Activated T-cell treated with anti-CD3 and anti-CD28 coated beads, Interleukin-2, amount 50 U/mL, for 72 hours (primary cell): ENCODE results near the gene AGAP1. TPM values are rescaled to one million over a fixed set of nuclear protein-coding genes. Genes with fewer than 3 reads are reported as not detected.
"Not testable (repeated sequence)": the region's sequence is repeated elsewhere in the genome, so short reads cannot be mapped to it uniquely, and the experiment has no call there.

Source experiments
- ATAC-seq, 2 donors: fragments of 150-1000 bp; cut with Tn5 transposase; replicated peaks in 1 of 2; 2 replicates each; pipeline ENCODE4 v1.10.0; 2021; ENCODE audit warnings: moderate library complexity in 2 of 2, mild to moderate bottlenecking in 1 of 2
- DNase-seq, 2 donors: peaks; one replicate each; pipeline ENCODE4 v3.0.0; 2021 to 2022; ENCODE audit warnings: mixed read lengths in 1 of 2
- H3K27ac Mint-ChIP-seq: one replicate; pipeline ENCODE4 v1.8.0; 2022; ENCODE audit warnings: mild to moderate bottlenecking, moderate library complexity, mixed read lengths
- H3K27me3 Mint-ChIP-seq: one replicate; pipeline ENCODE4 v1.8.0; 2022; ENCODE audit warnings: low read depth, mixed read lengths
- H3K36me3 Mint-ChIP-seq, 2 donors: one replicate each; pipeline ENCODE4 v1.8.0; 2022; ENCODE audit warnings: mixed read lengths in 2 of 2, mild to moderate bottlenecking in 1 of 2; ENCODE audit not compliant: insufficient read depth in 2 of 2
- H3K4me1 Mint-ChIP-seq: one replicate; pipeline ENCODE4 v1.8.0; 2022; ENCODE audit warnings: low read depth, mixed read lengths
- H3K4me3 Mint-ChIP-seq, 2 donors: one replicate each; pipeline ENCODE4 v1.8.0; 2022; ENCODE audit warnings: mild to moderate bottlenecking in 2 of 2, mixed read lengths in 2 of 2, moderate library complexity in 2 of 2
- H3K9me3 Mint-ChIP-seq, 2 donors: one replicate each; pipeline ENCODE4 v1.8.0; 2022; ENCODE audit warnings: mixed read lengths in 2 of 2
- total RNA-seq, 2 donors: library from RNA; stranded (reverse); gene quantifications; one replicate each; pipeline ENCODE4 v1.2.3, GENCODE V29; 2022

Gene AGAP1
- total RNA-seq, 2 donors from 2014 or later: 0.74 to 2.9 TPM

GRCh38 chr2:235602971-235603370 is 109.1 kb downstream of the AGAP1 start:
- H3K27me3 Mint-ChIP-seq, ATAC-seq, H3K9me3 Mint-ChIP-seq, H3K27ac Mint-ChIP-seq, H3K36me3 Mint-ChIP-seq, DNase-seq, H3K4me3 Mint-ChIP-seq, H3K4me1 Mint-ChIP-seq: not testable (repeated sequence)

DNA sequence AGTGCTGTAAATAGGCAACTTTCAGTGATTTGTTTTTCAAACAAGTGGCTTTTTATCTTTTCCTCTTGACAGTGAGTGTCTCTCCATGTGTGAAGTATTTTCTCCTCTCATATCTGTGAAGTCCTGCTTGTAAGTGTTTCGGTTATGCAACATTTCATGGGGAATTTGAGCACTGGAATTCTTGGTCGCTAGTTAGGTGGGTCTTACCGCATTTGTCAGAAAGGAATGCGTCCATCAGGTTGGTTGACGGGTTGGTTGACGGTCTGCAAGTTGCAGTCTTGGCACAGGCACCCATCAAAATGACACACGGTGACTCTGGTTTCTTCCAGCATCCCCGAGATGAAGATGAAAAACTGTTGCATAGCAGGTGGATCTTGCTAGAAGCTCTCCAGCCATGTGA is 109.8 kb downstream of the AGAP1 start:
- H3K4me1 Mint-ChIP-seq: no peaks in the 10 kb centered on the region
- DNase-seq (no peak), ATAC-seq (no peak)
- no peaks in the 10 kb centered on the region for H3K27me3 Mint-ChIP-seq
- H3K36me3 Mint-ChIP-seq: peaks cover 5 to 6% of the 10 kb centered on the region in 2 donors
- H3K4me3 Mint-ChIP-seq: no peak overlapping the region
- no peak overlapping the region for H3K27ac Mint-ChIP-seq
- peaks cover 6 to 8% of the 10 kb centered on the region in 2 donors for H3K9me3 Mint-ChIP-seq

DNA sequence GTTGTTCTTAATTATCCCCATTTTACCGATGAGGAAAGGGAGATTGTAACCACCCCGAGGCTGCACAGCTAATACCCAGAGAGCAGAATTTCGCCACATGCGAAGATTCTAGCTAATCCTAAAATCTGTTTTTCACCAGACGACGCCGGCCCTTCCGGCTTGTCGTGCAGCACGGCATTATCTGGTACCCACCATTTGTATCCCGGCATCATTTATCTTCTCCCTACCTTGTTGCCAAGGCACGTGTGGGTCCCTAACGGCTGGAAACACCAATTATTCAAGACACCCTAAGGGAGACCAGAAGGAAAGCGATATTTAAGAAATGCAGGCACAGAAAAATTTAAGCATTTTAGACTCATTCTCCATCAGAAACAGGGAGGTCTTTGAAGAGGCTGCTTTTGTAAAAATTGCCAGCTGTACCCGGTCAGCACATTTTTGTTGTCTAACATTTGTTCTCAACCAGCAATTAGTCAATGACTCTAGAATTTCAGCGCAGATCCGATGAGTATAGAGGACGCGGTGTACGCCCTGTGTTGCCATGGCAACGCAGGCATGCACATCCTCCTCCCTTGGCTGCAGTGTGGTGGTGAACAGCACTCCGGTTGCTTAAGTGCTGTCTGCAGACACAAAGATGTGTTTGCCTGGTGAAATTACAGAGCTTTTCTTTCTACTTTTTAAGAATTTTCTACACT is 111.6 kb downstream of the AGAP1 start:
- Mint-ChIP-seq H3K4me1 (no peaks in the 10 kb centered on the region), H3K27me3 (no peaks in the 10 kb centered on the region), H3K36me3 (peaks cover 5 to 6% of the 10 kb centered on the region in 2 donors), H3K9me3 (peaks cover 6 to 8% of the 10 kb centered on the region in 2 donors), H3K27ac (no peak overlapping the region), H3K4me3 (no peak overlapping the region)
- ATAC-seq (no peak), DNase-seq (no peak)

DNA sequence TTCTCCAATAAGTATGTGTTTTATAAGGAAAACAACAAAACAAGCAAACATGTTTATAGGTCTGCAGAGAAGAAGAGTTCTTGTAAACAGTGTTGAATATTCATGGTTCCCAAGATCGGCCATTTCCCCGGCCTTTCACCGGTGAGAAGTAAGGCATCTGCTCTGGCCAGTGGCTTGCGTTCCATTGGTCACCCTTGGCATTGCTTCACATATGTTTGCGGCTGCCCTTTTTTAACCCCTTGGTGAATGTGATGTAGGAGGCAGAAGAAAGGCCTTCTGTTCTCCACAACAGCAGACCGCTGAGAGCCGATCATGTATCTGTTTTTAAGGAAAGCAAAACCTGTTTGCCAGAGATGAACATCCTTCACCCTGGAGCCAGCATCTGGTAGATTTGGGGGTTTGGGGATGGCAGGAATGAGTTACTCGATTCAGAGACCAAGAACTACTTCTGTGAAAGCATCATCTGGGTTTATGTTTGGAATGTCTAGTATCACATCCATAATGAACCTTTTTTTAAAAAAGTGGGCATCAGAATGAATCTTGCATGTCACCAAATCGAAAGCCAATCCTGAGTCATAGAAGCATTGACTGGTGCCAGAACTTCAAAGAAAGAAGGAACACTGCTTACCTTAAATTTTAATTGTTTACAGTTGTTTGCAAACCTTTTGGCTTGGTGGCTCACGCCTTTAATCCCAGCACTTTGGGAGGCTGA is 112.3 kb downstream of the AGAP1 start:
- DNase-seq: no peak
- peaks cover 5 to 6% of the 10 kb centered on the region in 2 donors for H3K36me3 Mint-ChIP-seq

GRCh38 chr2:235607546-235608199 is 113.8 kb downstream of the AGAP1 start:
- H3K9me3 Mint-ChIP-seq: peaks cover 2 to 6% of the 10 kb centered on the region in 2 donors
- no peak for ATAC-seq
- H3K36me3 Mint-ChIP-seq: peaks cover 2% of the 10 kb centered on the region in 2 donors
- DNase-seq: no peak
- H3K27me3 Mint-ChIP-seq: no peaks in the 10 kb centered on the region
- H3K4me1 Mint-ChIP-seq: no peaks in the 10 kb centered on the region
- H3K4me3 Mint-ChIP-seq: no peak overlapping the region
- no peak overlapping the region for H3K27ac Mint-ChIP-seq

More for the DNA sequence above, 112.3 kb downstream of the AGAP1 start:
- Mint-ChIP-seq H3K27ac (no peak overlapping the region), H3K9me3 (peaks cover 6 to 8% of the 10 kb centered on the region in 2 donors), H3K27me3 (no peaks in the 10 kb centered on the region), H3K4me1 (no peaks in the 10 kb centered on the region), H3K4me3 (no peak overlapping the region)
- ATAC-seq: no peak

DNA sequence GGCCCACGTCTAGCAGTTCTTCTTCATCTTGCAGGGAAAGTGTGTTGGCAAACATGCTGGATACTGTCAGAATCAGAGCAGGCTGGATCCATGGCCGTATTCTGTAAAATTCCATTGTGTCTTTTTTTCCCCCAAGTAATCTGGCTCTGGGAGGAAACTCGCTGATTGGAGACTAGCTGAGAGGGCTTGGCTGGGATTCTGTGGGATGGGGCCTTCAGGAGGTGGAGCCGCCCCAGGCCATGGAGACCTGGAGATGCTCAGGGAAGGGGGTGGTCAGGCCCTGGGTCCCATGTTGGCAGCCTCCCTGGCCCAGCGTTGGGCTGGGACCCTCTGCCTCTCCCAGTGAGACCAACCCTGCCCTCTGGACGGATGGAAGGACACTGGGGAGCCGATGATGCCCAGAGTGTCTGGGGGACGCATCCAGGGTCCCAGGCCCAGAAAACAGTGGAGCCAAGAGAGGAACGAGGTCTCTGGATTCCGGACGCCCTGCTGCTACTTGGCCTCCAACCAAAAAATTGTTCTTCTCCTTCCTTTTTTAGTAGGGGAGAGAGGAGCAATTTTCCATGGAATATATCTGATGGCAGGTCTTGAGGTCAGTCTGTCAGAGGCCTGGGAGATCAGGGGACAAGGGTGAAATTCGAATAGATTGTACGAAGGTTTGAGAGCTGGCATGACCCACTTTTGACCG is 114.5 kb downstream of the AGAP1 start:
- no peak overlapping the region for H3K27ac Mint-ChIP-seq
- DNase-seq: no peak
- H3K36me3 Mint-ChIP-seq: no peaks in the 10 kb centered on the region
- H3K4me3 Mint-ChIP-seq: no peak overlapping the region
- no peak for ATAC-seq
- no peaks in the 10 kb centered on the region for H3K4me1 Mint-ChIP-seq
- peaks cover 0 to 2% of the 10 kb centered on the region in 2 donors for H3K9me3 Mint-ChIP-seq
- H3K27me3 Mint-ChIP-seq: no peaks in the 10 kb centered on the region

DNA sequence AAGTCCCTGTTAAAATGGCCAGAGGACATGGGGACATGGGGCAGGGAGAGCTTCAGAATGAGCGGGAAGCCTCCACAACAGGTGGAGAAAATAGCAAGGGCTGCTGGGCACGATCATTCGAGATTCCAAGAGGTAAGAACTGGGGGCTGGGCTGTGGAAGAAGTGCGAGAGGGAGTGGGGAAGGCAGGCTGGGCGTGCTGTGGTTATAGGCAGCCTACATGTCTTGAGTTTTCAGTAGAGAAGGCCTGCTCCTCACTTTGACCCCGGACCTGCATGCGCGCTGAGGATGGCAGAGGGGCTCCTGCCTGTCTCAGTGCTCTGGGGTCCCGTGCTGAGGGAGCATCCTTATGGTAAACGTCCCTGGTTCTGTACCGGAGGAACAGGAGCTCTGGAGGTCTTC is 115.5 kb downstream of the AGAP1 start:
- ATAC-seq: no peak
- Mint-ChIP-seq H3K27me3 (peaks cover 7% of the 10 kb centered on the region), H3K36me3 (no peaks in the 10 kb centered on the region), H3K27ac (no peak overlapping the region), H3K4me1 (no peaks in the 10 kb centered on the region), H3K4me3 (no peak overlapping the region), H3K9me3 (no peaks in the 10 kb centered on the region)
- no peak for DNase-seq

DNA sequence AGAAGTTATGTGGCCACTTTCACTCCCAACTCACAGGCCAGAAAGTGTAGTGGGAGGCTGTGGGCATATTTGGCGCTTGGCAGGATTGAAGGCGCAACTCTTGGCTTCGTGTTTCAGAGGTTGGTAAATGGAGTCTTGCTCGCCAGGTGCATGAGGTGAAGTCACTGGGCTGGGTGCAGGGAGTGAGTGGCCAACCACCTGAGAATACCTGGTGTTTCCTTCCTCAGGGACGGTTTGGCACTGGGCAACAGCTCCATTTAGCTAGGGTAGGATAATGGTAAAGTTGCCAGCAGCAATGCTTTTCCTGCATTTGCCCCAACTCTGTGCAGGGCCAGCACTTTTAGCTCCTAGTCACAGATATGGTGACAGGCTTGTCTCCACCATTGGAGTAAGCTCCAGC is 115.9 kb downstream of the AGAP1 start:
- Mint-ChIP-seq H3K4me3 (no peak overlapping the region), H3K9me3 (no peaks in the 10 kb centered on the region), H3K36me3 (no peaks in the 10 kb centered on the region), H3K27ac (no peak overlapping the region), H3K27me3 (peaks cover 9% of the 10 kb centered on the region), H3K4me1 (no peaks in the 10 kb centered on the region)
- ATAC-seq (no peak), DNase-seq (no peak)

GRCh38 chr2:235610696-235611257 is 116.9 kb downstream of the AGAP1 start:
- Mint-ChIP-seq H3K27ac (no peak overlapping the region), H3K4me3 (no peak overlapping the region)
- DNase-seq: no peak

GRCh38 chr2:235611349-235611748 is 117.5 kb downstream of the AGAP1 start:
- Mint-ChIP-seq H3K9me3 (no peaks in the 10 kb centered on the region), H3K27me3 (peaks cover 9% of the 10 kb centered on the region), H3K4me1 (no peaks in the 10 kb centered on the region), H3K4me3 (no peak overlapping the region), H3K27ac (no peak overlapping the region), H3K36me3 (no peaks in the 10 kb centered on the region)
- ATAC-seq (no peak), DNase-seq (no peak)

More at GRCh38 chr2:235610696-235611257, 116.9 kb downstream of the AGAP1 start:
- ATAC-seq: no peak
- H3K4me1 Mint-ChIP-seq: no peaks in the 10 kb centered on the region
- no peaks in the 10 kb centered on the region for H3K9me3 Mint-ChIP-seq
- peaks cover 9% of the 10 kb centered on the region for H3K27me3 Mint-ChIP-seq
- no peaks in the 10 kb centered on the region for H3K36me3 Mint-ChIP-seq

DNA sequence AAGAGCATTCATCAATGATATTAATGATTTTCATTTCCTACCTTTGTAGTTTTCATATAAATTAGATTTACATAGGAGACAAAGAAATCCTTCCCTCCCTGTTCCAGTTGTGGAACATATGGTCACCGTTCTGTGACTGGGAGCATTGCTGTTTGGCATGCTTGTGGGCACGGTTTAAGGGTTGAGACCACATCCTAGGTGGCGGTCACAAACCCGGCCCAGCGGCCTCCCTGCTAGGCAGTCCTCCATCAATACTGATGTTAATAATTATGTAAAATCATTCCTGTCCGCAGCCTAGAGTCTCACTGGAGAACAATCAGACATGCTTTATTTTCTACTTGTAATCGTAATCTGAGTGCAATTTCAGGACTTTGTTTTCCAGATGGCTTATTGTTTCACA is 117.9 kb downstream of the AGAP1 start:
- no peaks in the 10 kb centered on the region for H3K36me3 Mint-ChIP-seq
- no peaks in the 10 kb centered on the region for H3K9me3 Mint-ChIP-seq
- no peaks in the 10 kb centered on the region for H3K4me1 Mint-ChIP-seq
- H3K4me3 Mint-ChIP-seq: no peak overlapping the region
- H3K27ac Mint-ChIP-seq: no peak overlapping the region
- DNase-seq (no peak), ATAC-seq (no peak)
- H3K27me3 Mint-ChIP-seq: peaks cover 9% of the 10 kb centered on the region

DNA sequence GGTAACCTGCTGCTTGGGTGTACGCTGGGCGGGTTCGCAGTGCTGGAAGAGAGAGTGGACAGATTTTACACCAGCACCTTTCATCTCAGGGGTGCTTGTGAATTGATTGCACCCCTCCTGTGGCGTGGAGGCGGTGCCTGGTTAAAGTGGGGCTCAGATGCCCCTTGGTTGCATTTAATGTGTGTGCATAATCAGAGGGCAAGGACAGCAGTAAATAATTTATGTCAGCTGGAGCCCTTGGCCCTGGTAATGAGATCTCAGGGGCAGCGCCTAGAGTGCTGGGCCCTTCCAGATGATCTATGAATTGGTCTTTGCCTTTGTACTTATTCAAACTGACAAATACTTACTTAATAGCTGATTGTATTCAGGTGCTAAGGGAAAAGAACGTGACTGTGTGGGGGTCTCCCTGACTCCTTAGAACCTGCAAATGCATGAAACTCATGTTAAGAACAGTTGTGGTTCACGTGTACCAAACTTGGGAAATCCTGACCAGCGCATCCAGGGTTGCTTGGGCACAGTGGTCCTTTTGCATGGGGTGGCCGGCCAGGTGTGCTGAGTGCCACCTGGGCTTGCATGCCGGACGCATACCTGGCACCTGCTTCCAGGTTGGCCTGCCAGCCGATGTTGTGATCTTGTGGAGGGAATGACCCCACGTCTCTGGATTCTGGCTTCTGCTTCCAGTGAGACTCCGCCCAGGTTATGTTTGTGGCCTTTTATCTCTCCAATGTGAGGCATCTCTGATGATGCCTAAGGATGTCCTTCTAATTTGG is 118.5 kb downstream of the AGAP1 start:
- DNase-seq (no peak), ATAC-seq (no peak)
- Mint-ChIP-seq H3K4me3 (no peak overlapping the region), H3K27ac (no peak overlapping the region), H3K36me3 (no peaks in the 10 kb centered on the region), H3K9me3 (no peaks in the 10 kb centered on the region), H3K4me1 (no peaks in the 10 kb centered on the region), H3K27me3 (peaks cover 9% of the 10 kb centered on the region)
